Measurements from ENCODE around the gene SUFU.

The SUFU gene

DNA sequence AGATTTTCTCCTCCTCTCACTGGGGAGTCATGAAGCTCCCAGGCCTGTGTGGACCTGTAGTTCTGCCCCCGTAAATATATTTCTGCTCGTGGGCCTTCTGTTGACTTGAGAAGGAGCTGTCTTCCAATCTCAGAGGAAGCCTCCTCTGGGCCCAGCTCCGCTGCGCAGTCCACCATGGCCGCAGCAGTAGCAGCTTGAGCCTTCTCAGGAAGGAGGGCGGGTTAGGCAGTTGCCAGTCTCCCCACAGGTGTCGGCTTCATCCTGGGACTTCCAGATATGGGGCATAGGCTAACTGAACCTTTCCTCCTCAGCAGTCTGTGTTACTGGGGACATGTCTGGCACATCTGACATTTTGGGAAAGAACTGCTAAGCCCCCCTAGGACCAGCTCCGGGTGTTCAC lies 77.6 kb downstream of the SUFU start:
- Mint-ChIP-seq H3K36me3 (no peaks in the 10 kb centered on the region), H3K27me3 (no peaks in the 10 kb centered on the region), H3K4me3 (no peak overlapping the region), H3K4me1 (ENCODE audit: low read depth) (peaks cover 5% of the 10 kb centered on the region), H3K27ac (no peak overlapping the region), H3K9me3 (ENCODE audit: low read depth) (no peaks in the 10 kb centered on the region)

DNA sequence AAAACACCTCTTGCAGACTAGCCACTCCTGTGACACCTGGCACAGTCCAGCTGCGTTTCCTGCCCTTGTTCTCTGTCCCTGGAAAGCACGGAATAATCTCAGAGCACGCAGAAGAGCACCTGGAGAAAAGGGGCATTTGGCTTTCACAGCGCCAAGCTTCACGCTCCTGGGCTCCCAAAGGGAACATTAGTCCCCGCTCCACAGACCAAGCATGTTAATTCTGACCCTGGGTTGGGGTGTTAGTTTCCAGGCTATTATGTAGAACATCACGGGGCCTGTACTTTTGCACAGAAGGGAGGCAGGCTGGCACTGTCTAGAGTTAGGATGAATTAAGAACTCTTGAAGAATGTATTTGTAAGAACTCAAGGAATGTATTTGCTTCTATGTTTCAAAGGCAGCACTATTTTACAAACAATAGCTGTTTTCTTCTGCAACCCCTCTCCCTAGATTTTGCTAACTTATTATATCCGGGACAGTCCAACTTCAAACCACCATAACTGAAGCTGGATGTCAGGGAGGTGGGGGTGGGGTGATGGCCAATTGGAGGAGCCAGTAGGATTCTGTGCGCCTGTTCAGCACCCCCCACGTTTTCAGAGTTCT lies 78.3 kb downstream of the SUFU start:
- Mint-ChIP-seq H3K27ac (no peak overlapping the region), H3K4me3 (no peak overlapping the region), H3K36me3 (no peaks in the 10 kb centered on the region), H3K4me1 (ENCODE audit: low read depth) (peaks cover 5% of the 10 kb centered on the region), H3K27me3 (no peaks in the 10 kb centered on the region), H3K9me3 (ENCODE audit: low read depth) (no peaks in the 10 kb centered on the region)

DNA sequence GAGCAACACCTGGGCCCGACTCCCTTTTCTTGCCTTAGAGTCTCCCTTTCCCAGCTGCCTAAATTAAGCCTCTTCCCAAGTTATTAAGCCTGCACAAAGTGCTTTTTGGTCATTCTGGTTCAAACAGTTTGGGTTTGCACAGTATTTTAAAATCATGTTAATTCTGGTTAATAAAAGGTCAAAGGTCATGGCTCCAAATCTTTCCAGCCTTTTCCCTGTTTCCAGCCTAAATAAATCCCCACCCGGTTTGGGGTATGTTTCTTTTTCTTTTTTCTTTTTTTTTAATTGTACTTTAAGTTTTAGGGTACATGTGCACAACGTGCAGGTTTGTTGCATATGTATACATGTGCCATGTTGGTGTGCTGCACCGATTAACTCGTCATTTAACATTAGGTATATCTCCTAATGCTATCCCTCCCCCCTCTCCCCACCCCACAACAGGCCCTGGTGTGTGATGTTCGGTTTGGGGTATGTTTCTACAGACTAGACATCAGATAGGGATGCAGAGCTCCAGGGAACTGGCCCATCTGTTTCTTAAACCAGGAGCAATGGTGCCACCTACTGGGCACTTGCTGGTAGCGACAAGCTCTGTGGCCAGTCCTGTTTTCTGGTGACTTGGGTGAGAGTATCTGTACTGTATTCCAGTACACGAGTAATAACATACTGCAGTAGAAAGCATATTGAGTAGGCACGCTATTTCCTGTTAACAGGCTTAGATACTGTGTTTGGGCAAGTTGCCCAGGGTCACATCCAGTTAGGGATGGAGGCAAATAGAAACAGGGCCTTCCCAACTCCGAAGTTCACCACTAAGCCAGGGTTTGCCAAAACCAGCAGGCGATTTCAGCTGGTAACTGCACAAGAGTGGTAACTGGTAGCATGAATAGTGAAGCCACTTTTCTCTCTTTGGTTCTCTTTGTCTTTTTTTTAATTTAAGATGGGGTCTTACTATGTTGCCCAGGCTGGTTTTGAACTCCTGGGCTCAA lies 80.0 kb downstream of the SUFU start:
- no peaks in the 10 kb centered on the region for H3K36me3 Mint-ChIP-seq
- H3K9me3 Mint-ChIP-seq (ENCODE audit: low read depth), result no peaks in the 10 kb centered on the region
- H3K4me1 Mint-ChIP-seq (ENCODE audit: low read depth), result peaks cover 4% of the 10 kb centered on the region
- H3K4me3 Mint-ChIP-seq, result no peak overlapping the region
- H3K27me3 Mint-ChIP-seq, result no peaks in the 10 kb centered on the region
- H3K27ac Mint-ChIP-seq, result no peak overlapping the region

DNA sequence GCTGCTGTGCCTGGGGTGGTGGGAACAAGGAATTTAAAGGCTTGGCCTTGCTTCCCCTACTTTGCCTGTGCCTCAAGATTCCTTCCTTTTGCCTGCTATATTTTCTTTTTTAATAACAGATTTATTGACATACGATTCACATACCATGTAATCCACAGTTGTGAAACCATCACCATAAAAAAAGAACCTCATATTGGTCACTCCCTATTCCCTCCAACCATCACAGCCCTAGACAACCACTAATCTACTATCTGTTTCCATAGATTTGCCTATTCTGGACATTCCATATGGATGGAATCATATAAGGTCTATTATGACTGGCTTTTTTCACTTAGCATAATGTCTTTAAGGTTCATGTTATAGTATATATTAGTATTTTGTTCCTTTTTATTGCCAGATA lies 81.3 kb downstream of the SUFU start:
- H3K27ac Mint-ChIP-seq, result no peak overlapping the region

DNA sequence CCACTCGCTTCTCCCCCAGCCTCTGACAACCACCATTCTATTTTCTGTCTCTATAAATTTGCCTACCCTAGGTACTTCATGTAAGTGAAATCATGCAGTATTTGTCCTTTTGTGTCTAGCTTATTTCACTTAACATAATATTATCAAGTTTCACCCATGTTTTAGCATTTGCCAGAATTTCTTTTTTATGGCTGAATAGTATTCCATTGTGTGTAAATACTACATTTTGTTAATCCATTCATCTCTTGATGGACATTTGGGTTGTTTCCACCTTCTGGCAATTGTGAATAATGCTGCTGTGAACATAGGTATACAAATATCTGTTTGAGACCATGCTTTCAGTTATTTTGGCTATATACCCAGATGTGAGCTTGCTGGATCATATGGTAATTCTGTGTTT lies 83.1 kb downstream of the SUFU start:
- Mint-ChIP-seq H3K36me3 (no peaks in the 10 kb centered on the region), H3K27ac (no peak overlapping the region), H3K9me3 (ENCODE audit: low read depth) (no peaks in the 10 kb centered on the region), H3K4me3 (no peak overlapping the region), H3K27me3 (no peaks in the 10 kb centered on the region), H3K4me1 (ENCODE audit: low read depth) (peaks cover 1% of the 10 kb centered on the region)

More for the DNA sequence above, 81.3 kb downstream of the SUFU start:
- H3K9me3 Mint-ChIP-seq (ENCODE audit: low read depth), result no peaks in the 10 kb centered on the region
- H3K4me1 Mint-ChIP-seq (ENCODE audit: low read depth), result peaks cover 2% of the 10 kb centered on the region
- no peaks in the 10 kb centered on the region for H3K27me3 Mint-ChIP-seq
- H3K4me3 Mint-ChIP-seq, result no peak overlapping the region
- H3K36me3 Mint-ChIP-seq, result no peaks in the 10 kb centered on the region

DNA sequence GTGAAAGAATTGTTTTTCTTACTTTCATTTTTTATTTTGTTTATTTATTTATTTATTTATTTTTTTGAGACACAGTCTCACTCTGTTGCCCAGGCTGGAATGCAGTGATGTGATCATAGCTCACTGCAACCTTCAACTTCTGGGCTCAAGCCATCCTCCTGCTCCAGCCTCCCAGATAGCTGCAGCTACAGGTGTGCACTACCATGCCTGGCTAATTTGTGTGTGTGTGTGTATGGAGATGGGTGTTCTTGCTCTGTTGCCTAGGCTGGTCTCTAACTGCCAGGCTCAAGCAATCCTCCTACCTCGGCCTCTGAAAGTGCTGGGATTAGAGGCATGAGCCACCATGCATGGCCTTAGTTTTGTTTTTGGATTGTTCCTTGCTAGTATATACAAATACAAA lies 85.1 kb downstream of the SUFU start:
- Mint-ChIP-seq H3K36me3 (no peaks in the 10 kb centered on the region), H3K9me3 (ENCODE audit: low read depth) (no peaks in the 10 kb centered on the region), H3K4me3 (no peak overlapping the region), H3K27me3 (no peaks in the 10 kb centered on the region), H3K27ac (no peak overlapping the region), H3K4me1 (ENCODE audit: low read depth) (peaks cover 1% of the 10 kb centered on the region)

DNA sequence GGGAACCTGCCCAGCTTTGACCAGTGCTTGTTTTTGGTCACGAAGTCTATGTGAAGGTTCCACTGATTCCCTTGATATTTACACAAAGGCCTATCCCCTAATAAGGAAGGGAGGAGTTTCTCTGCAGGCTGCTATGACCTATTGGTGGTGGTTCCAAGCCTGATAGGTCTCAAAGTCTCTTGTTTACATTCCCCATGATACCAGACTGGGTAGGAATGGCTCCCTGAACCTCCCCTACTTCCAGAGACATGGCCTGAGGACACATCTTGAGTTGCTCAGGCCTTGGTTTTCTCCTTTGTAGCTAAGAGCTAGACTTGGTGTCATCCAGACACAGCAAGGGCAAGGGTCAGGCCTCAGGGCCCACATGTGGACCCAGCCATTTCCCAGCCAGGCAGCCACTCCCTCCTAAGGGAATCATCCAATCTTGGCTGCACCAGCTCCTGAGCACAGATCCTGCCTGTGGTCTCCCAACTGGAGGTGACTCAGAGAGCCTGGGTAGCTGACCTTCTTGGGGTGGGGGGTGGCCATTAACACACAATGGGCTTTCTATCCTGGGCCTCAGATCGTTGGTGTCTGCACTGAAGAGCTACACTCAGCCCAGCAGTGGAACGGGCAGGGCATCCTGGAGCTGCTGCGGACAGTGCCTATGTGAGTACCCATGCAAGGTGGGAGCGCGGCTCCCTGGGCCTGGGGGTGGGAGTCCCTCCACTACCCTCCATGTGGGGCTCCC lies 89.5 kb downstream of the SUFU start:
- no peaks in the 10 kb centered on the region for H3K27me3 Mint-ChIP-seq
- no peak overlapping the region for H3K27ac Mint-ChIP-seq
- H3K4me3 Mint-ChIP-seq, result no peak overlapping the region
- H3K9me3 Mint-ChIP-seq (ENCODE audit: low read depth), result no peaks in the 10 kb centered on the region
- no peaks in the 10 kb centered on the region for H3K36me3 Mint-ChIP-seq
- peaks cover 1% of the 10 kb centered on the region for H3K4me1 Mint-ChIP-seq (ENCODE audit: low read depth)

DNA sequence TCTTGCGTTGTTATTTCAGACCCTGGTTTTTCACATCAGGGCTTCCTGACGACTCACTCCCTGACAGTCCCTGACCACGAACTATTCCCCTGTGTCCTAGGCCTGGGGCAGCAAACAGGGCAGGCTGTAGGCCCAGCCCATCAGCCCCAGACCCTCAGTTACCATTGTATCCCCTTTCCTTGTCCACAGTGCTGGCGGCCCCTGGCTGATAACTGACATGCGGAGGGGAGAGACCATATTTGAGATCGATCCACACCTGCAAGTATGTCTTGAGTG lies 90.0 kb downstream of the SUFU start:
- H3K36me3 Mint-ChIP-seq, result no peaks in the 10 kb centered on the region
- no peak overlapping the region for H3K27ac Mint-ChIP-seq
- no peak overlapping the region for H3K4me3 Mint-ChIP-seq
- no peaks in the 10 kb centered on the region for H3K27me3 Mint-ChIP-seq
- no peaks in the 10 kb centered on the region for H3K9me3 Mint-ChIP-seq (ENCODE audit: low read depth)
- peaks cover 1% of the 10 kb centered on the region for H3K4me1 Mint-ChIP-seq (ENCODE audit: low read depth)

DNA sequence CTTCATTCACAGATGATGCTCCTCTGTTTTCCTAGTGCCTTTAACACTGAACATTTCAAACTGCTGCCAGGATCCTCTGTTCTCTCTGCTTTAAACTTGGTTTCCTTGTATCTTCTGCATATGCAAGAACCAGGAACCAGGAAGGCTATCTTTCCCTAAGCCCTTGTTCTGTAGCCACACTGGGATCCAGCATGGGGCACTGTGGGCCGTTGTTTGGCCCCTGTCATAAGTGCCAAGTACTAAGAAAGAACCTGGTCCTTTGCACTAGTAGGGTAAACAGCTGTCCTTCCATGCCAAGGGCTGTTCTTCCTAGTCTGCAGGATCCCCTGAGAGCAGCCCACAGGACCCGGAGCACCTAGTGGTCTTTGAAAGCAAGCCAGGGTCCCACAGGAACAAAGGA lies 91.5 kb downstream of the SUFU start:
- H3K4me3 Mint-ChIP-seq, result no peak overlapping the region
- H3K36me3 Mint-ChIP-seq, result no peaks in the 10 kb centered on the region
- H3K4me1 Mint-ChIP-seq (ENCODE audit: low read depth), result peaks cover 1% of the 10 kb centered on the region
- H3K9me3 Mint-ChIP-seq (ENCODE audit: low read depth), result no peaks in the 10 kb centered on the region
- H3K27me3 Mint-ChIP-seq, result no peaks in the 10 kb centered on the region
- H3K27ac Mint-ChIP-seq, result no peak overlapping the region

DNA sequence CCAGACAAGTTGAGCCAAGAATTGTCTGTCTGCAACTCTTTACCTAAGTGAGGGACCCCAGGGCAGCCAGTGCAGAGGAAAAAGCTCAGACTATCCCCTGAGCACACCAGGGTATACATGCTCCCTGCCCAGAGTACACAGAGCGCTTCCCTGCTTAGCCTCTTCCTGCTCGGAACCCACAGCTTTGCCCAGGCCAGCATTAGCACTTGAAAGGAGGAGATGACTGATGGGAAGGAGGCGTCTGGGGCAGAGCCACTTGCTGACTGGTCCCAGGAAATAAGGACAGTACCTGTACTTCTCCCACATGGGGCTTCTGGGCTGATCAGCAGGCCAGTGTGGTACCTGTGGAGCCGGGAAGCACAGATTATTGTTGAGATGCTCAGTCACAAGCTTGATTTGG lies 92.1 kb downstream of the SUFU start:
- no peaks in the 10 kb centered on the region for H3K4me1 Mint-ChIP-seq (ENCODE audit: low read depth)
- no peaks in the 10 kb centered on the region for H3K36me3 Mint-ChIP-seq

DNA sequence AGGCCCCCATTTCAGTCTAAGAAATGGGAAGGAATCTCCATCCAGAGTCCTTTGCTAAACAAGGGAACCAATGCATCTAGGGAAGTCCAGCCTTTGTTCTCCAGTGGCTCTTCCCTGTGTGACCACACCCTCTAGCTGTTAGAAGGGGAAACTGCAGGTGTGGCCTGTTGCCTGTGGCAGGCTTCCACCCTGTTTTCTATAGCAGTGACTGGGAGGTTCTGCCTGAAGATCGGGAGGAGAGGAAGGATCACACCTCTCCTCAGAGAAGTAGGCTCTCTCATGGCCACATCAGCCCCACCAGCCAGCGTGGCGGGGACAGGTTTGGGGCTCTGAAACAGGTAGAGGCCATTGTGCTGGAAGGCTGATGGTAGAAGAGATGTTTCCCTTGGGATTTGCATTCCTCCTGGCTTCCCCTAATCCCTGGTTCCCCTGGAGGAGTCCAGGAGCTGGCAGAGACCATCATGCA lies 92.8 kb downstream of the SUFU start:
- Mint-ChIP-seq H3K27me3 (no peaks in the 10 kb centered on the region), H3K4me1 (ENCODE audit: low read depth) (no peaks in the 10 kb centered on the region), H3K36me3 (no peaks in the 10 kb centered on the region), H3K4me3 (no peak overlapping the region), H3K9me3 (ENCODE audit: low read depth) (no peaks in the 10 kb centered on the region), H3K27ac (no peak overlapping the region)

More for the DNA sequence above, 92.1 kb downstream of the SUFU start:
- Mint-ChIP-seq H3K27me3 (no peaks in the 10 kb centered on the region), H3K9me3 (ENCODE audit: low read depth) (no peaks in the 10 kb centered on the region), H3K4me3 (no peak overlapping the region), H3K27ac (no peak overlapping the region)

DNA sequence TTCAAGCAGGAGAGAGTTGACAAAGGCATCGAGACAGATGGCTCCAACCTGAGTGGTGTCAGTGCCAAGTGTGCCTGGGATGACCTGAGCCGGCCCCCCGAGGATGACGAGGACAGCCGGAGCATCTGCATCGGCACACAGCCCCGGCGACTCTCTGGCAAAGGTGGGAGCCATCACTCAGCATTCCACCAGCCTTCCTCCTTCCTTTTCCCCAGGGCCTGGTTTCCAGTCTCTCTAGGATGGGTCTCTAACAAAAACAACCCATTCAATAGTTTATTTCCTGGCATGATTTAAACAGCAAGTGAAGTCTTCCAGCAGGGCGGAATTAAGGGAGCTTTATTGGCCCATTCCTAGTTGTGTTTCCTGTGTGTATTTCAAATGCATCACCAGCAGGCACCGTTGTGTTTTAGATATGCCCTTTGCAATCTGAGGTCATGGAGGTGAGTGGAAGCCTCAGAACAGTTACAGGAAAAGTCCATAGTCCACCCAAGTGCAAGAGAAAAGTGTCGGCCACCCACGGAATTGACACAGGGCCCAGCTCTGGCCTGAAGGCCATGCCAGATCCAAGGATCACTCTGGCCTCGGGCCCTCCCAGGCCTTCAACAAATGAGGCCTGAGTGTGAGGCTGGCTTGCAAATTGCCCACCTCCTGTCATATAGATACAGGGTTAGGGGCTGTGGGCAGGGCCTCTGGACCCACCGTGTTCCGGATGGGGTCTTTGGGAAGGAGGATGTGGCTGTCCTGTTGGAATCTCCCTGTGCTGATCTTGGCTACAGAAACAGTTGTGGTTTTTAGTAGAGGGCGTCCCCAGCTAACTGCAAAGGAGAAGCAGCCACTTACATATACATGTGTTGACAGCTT lies 93.6 kb downstream of the SUFU start:
- H3K36me3 Mint-ChIP-seq, result no peaks in the 10 kb centered on the region
- H3K4me3 Mint-ChIP-seq, result no peak overlapping the region

DNA sequence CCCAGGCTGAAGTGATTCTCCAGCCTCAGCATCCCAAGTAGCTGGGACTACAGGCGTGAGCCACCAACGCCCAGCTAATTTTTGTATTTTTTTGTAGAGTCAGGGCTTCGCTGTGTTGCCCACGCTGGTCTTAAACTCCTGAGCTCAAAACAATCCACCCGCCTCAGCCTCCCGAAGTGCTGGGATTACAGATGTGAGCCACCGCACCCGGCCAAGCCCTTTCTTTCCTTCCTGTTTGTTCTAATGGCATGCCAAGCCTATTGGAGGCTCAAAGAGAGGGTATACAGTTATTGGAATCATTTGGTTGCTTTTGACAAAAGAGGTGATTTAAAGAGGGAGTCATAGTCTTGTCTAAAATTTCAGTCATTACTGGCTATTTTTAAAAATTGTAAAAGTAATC lies 94.5 kb downstream of the SUFU start:
- H3K27me3 Mint-ChIP-seq, result no peaks in the 10 kb centered on the region
- no peak overlapping the region for H3K27ac Mint-ChIP-seq
- no peak overlapping the region for H3K4me3 Mint-ChIP-seq
- no peaks in the 10 kb centered on the region for H3K36me3 Mint-ChIP-seq
- H3K9me3 Mint-ChIP-seq (ENCODE audit: low read depth), result no peaks in the 10 kb centered on the region
- H3K4me1 Mint-ChIP-seq (ENCODE audit: low read depth), result no peaks in the 10 kb centered on the region

More for the DNA sequence above, 93.6 kb downstream of the SUFU start:
- Mint-ChIP-seq H3K27ac (no peak overlapping the region), H3K9me3 (ENCODE audit: low read depth) (no peaks in the 10 kb centered on the region), H3K27me3 (no peaks in the 10 kb centered on the region), H3K4me1 (ENCODE audit: low read depth) (no peaks in the 10 kb centered on the region)

DNA sequence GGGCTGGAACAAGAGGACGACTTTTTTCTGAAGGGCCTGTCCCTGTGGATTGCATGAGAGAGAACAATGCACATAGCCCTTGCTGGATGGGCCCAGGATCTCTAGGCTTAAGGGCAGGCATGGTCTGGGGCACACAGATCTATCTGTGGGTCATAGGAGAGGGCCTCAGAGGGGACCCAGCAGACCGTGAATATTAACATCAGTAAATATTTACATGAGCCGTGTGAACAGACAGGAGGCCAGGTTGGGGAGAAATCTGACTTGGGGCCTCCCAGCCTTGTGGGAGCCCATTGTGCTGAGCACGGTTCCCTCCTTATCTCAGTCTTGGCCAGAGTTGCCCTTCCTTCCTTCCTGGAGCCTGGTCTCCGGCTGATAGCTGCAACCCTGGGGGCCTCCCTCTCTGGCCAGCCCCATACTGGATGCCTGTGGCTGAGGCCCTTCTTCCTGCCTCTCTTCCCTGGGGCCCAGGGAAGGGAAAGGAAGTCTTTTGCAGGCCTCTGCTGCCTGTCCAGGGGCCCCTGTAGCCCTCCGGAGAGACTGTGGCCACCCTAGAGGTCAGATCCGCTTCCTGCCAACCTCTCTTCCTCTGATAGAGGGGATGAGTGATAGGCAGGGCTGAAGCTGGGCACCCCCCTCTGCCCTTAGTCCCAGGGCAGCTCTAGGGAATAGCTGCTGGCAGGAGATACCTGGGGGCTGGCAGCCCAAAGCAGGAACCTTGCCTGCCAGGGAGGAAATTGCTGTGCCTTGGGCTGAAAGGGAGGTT lies 96.0 kb downstream of the SUFU start:
- Mint-ChIP-seq H3K4me3 (no peak overlapping the region), H3K36me3 (peaks cover 3% of the 10 kb centered on the region), H3K27ac (no peak overlapping the region), H3K4me1 (ENCODE audit: low read depth) (peaks cover 2% of the 10 kb centered on the region), H3K9me3 (ENCODE audit: low read depth) (no peaks in the 10 kb centered on the region), H3K27me3 (no peaks in the 10 kb centered on the region)
